ENCODE data around the gene TMEM184A.

Gene TMEM184A

GRCh38 chr7:1555813-1556543, at the start of gene TMEM184A:
Gene TMEM184A (minus strand): TSS chr7:1556205. CDS start chr7:1555484, 721 bp downstream.
- no peak for DNase-seq (ENCODE audit: low read depth in 3 of 3)

- DNase-seq (ENCODE audit: low read depth in 3 of 3) = no peak
Measured at GRCh38 chr7:1604383-1604782, 48.4 kb upstream of the TMEM184A start.

GRCh38 chr7:1603346-1604225, 47.6 kb upstream of the TMEM184A start:
- DNase-seq (ENCODE audit: low read depth in 3 of 3) = no peak

GRCh38 chr7:1602386-1602785, 46.4 kb upstream of the TMEM184A start:
- DNase-seq (ENCODE audit: low read depth in 3 of 3) = no peak

GRCh38 chr7:1601956-1602355, 46.0 kb upstream of the TMEM184A start:
- no peak for DNase-seq (ENCODE audit: low read depth in 3 of 3)

GRCh38 chr7:1599640-1600395, 43.8 kb upstream of the TMEM184A start:
- DNase-seq (ENCODE audit: low read depth in 3 of 3) = no peak

GRCh38 chr7:1598961-1599639, 43.1 kb upstream of the TMEM184A start:
- no peak for DNase-seq (ENCODE audit: low read depth in 3 of 3)

- DNase-seq (ENCODE audit: low read depth in 3 of 3) = no peak
Measured at GRCh38 chr7:1598286-1598685, 42.3 kb upstream of the TMEM184A start.

- DNase-seq (ENCODE audit: low read depth in 3 of 3) = no peak
Measured at GRCh38 chr7:1597791-1598190, 41.8 kb upstream of the TMEM184A start.

GRCh38 chr7:1597066-1597760, 41.2 kb upstream of the TMEM184A start:
- no peak for DNase-seq (ENCODE audit: low read depth in 3 of 3)

- no peak for DNase-seq (ENCODE audit: low read depth in 3 of 3)
Measured at GRCh38 chr7:1596181-1597043, 40.4 kb upstream of the TMEM184A start.

- DNase-seq (ENCODE audit: low read depth in 3 of 3) = no peak
Measured at GRCh38 chr7:1595636-1596035, 39.6 kb upstream of the TMEM184A start.

- DNase-seq (ENCODE audit: low read depth in 3 of 3) = no peak
Measured at GRCh38 chr7:1595027-1595426, 39.0 kb upstream of the TMEM184A start.

- no peak for DNase-seq (ENCODE audit: low read depth in 3 of 3)
Measured at GRCh38 chr7:1593904-1594421, 38.0 kb upstream of the TMEM184A start.

- DNase-seq (ENCODE audit: low read depth in 3 of 3) = no peak
Measured at GRCh38 chr7:1593091-1593866, 37.3 kb upstream of the TMEM184A start.

- no peak for DNase-seq (ENCODE audit: low read depth in 3 of 3)
Measured at GRCh38 chr7:1592299-1592871, 36.4 kb upstream of the TMEM184A start.

GRCh38 chr7:1591876-1592275, 35.9 kb upstream of the TMEM184A start:
- DNase-seq (ENCODE audit: low read depth in 3 of 3) = no peak

- DNase-seq (ENCODE audit: low read depth in 3 of 3) = no peak
Measured at GRCh38 chr7:1591396-1591795, 35.4 kb upstream of the TMEM184A start.

GRCh38 chr7:1590887-1591286, 34.9 kb upstream of the TMEM184A start:
- DNase-seq (ENCODE audit: low read depth in 3 of 3) = no peak

Data from stimulated activated CD4-positive, alpha-beta T cell treated with anti-CD3 and anti-CD28 coated beads, TNF-alpha, amount 100 ng/mL, for 48 hours (primary cell).